ENCODE results near the gene CLDN18.

DNA sequence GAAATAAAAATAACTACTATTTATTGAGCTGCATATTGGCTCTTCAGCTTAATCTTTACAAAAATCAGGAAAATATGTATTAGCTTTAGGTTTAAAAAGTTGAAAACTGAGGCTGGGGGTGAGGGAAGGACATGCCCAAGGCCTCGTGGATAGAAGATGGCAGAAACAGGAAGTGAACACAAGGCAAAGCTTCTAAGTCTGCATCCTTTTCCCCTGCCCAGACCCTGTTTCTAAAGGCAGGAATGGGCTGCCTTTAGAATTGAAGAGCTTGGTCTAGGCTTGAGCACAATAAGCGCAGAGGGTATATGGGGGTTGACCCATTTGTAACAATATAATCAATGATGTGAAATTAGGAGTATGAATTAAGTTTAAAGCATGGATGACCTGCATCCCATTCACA lies 6.1 kb downstream of the CLDN18 start:
- TF ChIP-seq, protein P1, sequence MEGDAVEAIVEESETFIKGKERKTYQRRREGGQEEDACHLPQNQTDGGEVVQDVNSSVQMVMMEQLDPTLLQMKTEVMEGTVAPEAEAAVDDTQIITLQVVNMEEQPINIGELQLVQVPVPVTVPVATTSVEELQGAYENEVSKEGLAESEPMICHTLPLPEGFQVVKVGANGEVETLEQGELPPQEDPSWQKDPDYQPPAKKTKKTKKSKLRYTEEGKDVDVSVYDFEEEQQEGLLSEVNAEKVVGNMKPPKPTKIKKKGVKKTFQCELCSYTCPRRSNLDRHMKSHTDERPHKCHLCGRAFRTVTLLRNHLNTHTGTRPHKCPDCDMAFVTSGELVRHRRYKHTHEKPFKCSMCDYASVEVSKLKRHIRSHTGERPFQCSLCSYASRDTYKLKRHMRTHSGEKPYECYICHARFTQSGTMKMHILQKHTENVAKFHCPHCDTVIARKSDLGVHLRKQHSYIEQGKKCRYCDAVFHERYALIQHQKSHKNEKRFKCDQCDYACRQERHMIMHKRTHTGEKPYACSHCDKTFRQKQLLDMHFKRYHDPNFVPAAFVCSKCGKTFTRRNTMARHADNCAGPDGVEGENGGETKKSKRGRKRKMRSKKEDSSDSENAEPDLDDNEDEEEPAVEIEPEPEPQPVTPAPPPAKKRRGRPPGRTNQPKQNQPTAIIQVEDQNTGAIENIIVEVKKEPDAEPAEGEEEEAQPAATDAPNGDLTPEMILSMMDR (IDR thresholded peaks at IDR 0.05): no peak
- TF ChIP-seq POLR2A (IDR thresholded peaks at IDR 0.05): no peak

All from testis (tissue), 2 donors.